GM12874 (cell line): ENCODE data around the gene REXO4.

ENCODE experiments used
- CTCF ChIP-seq: IDR thresholded peaks from 2 replicates; pipeline ENCODE4 v1.5.1; 2011; ENCODE audit warnings: low read depth, mild to moderate bottlenecking, control low read depth, low read length, moderate library complexity; ENCODE audit not compliant: insufficient read depth

REXO4 gene

GRCh38 chr9:133360400-133361393, 57.1 kb downstream of the REXO4 start:
- TF ChIP-seq CTCF: no peak

GRCh38 chr9:133359399-133360175, 58.2 kb downstream of the REXO4 start:
- 0 out of 2 replicates have a peak, but pooled peaks have one; percentile 15 for TF ChIP-seq CTCF

- TF ChIP-seq CTCF: no peak
These were observed 60.2 kb downstream of the REXO4 start for GRCh38 chr9:133357656-133358055.

DNA sequence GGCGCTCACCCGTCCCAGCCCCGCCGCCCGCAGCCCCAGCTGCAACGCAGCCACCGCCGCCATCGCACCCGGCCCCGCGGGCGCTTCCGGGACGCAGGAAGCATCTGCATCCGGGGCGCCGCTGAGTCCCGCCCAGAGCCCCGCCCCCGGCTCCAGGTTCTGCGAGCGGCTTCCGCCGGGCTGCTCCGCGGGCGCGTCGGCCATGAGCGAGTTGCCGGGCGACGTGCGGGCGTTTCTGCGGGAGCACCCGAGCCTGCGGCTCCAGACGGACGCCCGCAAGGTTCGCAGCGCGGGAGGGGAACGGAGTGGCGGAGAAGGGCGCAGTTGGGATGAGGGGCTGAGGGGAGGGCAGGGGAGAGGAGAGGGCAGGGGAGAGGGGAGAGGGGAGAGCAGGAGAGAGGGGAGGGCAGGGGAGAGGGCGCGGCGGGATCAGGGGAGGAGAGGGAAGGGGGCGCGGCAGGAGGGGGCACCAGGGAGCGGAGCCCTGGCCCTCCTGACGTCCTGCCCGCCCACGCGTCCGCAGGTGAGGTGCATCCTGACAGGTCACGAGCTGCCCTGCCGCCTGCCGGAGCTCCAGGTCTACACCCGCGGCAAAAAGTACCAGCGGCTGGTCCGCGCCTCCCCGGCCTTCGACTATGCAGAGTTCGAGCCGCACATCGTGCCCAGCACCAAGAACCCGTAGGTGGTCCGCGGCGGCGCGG, 61.3 kb downstream of the REXO4 start, which contains the start of the genes SURF1 and SURF2:
Gene SURF1, minus strand, starts transcription at position 97 of the 701 bp plus-strand sequence. Its CDS starts 34 bp downstream, at position 63.
Gene SURF2, plus strand, starts transcription at position 160 of the 701 bp plus-strand sequence. Its CDS starts 43 bp downstream, at position 203.
- TF ChIP-seq CTCF: 0 out of 2 replicates have a peak, but pooled peaks have one; percentile 21
